Activated CD4-positive, alpha-beta T cell treated with anti-CD3 and anti-CD28 coated beads, Interleukin-2, amount 10 ng/mL, durations not matched to agents 24 days and 14 days (primary cell): ENCODE data around the gene KBTBD13. TPM values are rescaled to one million over a fixed set of nuclear protein-coding genes. Genes with fewer than 3 reads are reported as not detected.
A peak's percentile ranks its signal among the peaks of the same experiment; 100 is the strongest.

Experiments
- DNase-seq: peaks from one replicate; pipeline ENCODE4 v3.0.0; 2022
- H3K27ac Mint-ChIP-seq: one replicate; pipeline ENCODE4 v1.8.0; 2022; ENCODE audit warnings: mild to moderate bottlenecking, mixed read lengths
- H3K27me3 Mint-ChIP-seq: one replicate; pipeline ENCODE4 v1.8.0; 2022; ENCODE audit warnings: mixed read lengths
- H3K36me3 Mint-ChIP-seq: one replicate; pipeline ENCODE4 v1.8.0; 2022; ENCODE audit warnings: low read depth, mild to moderate bottlenecking, mixed read lengths
- H3K4me1 Mint-ChIP-seq: one replicate; pipeline ENCODE4 v1.8.0; 2021; ENCODE audit warnings: mixed read lengths
- H3K4me3 Mint-ChIP-seq: one replicate; pipeline ENCODE4 v1.8.0; 2022; ENCODE audit warnings: mild to moderate bottlenecking, moderate library complexity, mixed read lengths
- H3K9me3 Mint-ChIP-seq: one replicate; pipeline ENCODE4 v1.8.0; 2021; ENCODE audit warnings: mixed read lengths
- intact Hi-C: fragments of 100-400 bp; cut with micrococcal nuclease; formaldehyde crosslinking; loops from one replicate; pipeline ENCODE4 v1.15.1; 2023
- total RNA-seq: library from RNA; stranded (reverse); gene quantifications from 2 replicates; pipeline ENCODE4 v1.2.3, GENCODE V29; 2022

The KBTBD13 gene
- total RNA-seq, 1 donor from 2014 or later, result not detected

DNA sequence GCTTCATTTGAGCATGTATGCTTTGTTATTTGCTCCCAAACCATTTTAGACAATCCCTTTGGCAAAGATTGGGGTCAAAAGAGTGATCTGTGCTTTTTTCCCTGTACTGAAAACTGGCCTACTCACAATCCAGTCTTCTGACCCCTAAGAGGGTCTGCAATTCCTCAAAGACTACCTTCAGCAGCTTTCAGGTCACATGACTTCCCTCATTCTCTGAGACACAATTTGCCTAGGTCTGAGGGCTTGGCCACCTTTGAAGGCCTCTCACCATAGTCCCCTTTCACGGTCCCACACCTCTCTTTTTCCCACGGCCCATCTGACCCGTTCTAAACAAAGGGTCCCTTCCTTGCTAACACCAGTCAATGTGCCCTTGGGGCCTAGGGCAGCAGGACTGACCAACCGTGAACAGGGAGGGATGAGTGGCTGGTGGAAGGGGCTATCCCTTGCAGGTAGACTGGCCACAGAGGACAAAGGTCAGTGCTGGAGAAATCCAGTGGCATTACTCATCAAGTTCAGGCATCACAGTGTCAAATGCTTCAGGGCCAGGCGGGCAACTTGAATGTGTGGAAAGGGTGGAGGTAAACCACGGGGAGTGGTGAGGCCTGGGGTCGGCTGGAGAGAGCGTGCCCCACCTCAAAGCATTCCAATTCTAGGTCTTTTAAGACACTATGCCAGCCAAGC, 19.5 kb upstream of the KBTBD13 start:
- no peak for DNase-seq
- Mint-ChIP-seq H3K27ac (no peak overlapping the region), H3K4me3 (no peak overlapping the region), H3K27me3 (no peaks in the 10 kb centered on the region), H3K36me3 (no peaks in the 10 kb centered on the region), H3K9me3 (no peaks in the 10 kb centered on the region), H3K4me1 (peaks cover 3% of the 10 kb centered on the region)
- intact Hi-C loops, result no loop called here

DNA sequence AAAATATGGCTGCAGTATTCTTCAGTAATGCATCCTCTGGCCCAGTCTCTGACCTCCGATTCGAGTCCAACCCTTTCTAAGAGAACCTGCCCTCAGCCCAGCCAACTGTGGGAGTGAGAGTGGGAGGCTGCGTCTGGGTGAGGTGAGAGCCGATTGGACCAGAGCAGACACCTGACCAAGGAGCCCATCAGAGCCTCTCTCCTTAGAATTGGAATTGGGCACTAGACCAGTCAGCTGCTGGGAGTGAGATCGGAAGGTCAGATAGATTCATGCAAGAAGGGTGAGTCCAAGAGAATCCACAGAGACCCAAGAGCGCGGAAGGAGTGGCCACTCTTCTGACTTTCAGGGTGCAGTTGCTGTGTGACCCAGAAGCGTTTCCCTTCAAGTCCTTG, 19.0 kb upstream of the KBTBD13 start:
- no peaks in the 10 kb centered on the region for H3K36me3 Mint-ChIP-seq
- H3K9me3 Mint-ChIP-seq, result no peaks in the 10 kb centered on the region
- intact Hi-C loops, result no loop called here
- H3K27ac Mint-ChIP-seq, result no peak overlapping the region
- no peak for DNase-seq
- H3K4me1 Mint-ChIP-seq, result peaks cover 3% of the 10 kb centered on the region
- no peaks in the 10 kb centered on the region for H3K27me3 Mint-ChIP-seq
- no peak overlapping the region for H3K4me3 Mint-ChIP-seq

DNA sequence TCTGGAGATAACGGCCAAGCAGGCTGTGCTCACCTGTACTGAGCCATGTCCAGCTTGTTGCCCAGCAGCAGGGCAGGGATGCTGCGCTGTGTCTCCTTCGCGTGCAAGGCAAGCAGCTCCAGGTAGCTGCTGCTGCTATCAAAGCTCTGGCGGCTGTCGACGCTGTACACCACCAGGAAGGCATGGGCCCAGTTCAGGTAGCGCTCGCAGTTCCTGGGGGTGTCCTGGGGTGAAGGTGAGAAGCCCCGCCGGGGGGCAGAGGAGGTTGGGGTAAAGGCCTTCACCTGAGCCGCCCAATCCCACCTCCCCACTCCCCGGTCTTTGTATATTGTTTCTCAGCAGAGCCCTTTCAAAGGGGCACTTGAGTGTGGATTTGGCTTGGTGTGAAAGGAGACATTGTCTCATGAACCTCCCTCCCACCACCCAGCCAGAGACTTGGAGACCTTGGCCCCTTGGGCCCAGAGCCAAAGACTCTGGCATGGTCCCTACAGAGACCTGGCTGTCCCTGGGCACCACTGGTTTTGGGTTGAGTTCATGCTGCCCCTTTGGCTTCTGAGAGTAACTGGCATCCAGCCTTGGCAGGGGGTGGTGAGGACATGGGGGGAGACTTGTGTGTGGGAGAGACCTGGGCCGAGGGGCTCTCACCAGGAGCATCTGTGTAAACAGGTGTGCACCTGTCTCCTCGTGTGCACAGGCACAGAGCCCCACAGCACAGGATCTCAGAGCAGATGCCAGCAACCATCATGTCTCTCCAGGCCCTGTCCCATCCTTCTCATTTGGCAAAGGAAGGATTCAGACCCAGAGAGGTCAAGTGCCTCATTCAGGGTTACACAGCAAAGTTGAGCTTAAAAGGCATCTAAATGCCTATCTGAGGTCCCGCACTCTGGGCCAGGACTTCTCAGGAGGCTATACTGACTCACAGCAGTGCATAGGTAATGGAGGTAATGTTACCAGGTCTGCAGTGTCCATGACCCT, 17.9 kb upstream of the KBTBD13 start:
- Mint-ChIP-seq H3K9me3 (no peaks in the 10 kb centered on the region), H3K4me3 (no peak overlapping the region), H3K4me1 (peaks cover 3% of the 10 kb centered on the region), H3K27ac (no peak overlapping the region), H3K36me3 (no peaks in the 10 kb centered on the region), H3K27me3 (peaks cover 2% of the 10 kb centered on the region)
- intact Hi-C loops, result no loop called here
- DNase-seq, result no peak

DNA sequence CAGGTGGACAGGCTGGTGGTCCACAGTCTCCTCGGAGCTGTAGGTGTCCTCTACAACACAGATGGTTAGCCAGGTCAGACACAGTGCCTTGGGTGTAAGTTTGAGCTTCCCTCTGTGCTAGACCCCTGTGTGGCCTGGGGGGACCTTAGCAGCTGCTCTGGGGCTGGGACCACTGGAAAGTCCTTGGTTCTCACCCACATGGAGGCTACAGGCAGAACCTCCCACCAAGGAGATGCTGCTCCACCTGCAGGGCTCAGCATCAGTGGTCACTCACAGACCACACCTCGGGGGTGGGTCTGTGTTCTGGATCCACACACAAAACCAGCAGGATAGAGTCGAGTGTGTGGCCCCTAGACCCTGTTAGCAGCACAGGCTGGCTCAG, 17.2 kb upstream of the KBTBD13 start:
- H3K4me3 Mint-ChIP-seq, result no peak overlapping the region
- H3K27ac Mint-ChIP-seq, result no peak overlapping the region
- H3K36me3 Mint-ChIP-seq, result no peaks in the 10 kb centered on the region
- peaks cover 8% of the 10 kb centered on the region for H3K27me3 Mint-ChIP-seq
- peaks cover 3% of the 10 kb centered on the region for H3K4me1 Mint-ChIP-seq
- H3K9me3 Mint-ChIP-seq, result no peaks in the 10 kb centered on the region
- intact Hi-C loops, result no loop called here
- no peak for DNase-seq

DNA sequence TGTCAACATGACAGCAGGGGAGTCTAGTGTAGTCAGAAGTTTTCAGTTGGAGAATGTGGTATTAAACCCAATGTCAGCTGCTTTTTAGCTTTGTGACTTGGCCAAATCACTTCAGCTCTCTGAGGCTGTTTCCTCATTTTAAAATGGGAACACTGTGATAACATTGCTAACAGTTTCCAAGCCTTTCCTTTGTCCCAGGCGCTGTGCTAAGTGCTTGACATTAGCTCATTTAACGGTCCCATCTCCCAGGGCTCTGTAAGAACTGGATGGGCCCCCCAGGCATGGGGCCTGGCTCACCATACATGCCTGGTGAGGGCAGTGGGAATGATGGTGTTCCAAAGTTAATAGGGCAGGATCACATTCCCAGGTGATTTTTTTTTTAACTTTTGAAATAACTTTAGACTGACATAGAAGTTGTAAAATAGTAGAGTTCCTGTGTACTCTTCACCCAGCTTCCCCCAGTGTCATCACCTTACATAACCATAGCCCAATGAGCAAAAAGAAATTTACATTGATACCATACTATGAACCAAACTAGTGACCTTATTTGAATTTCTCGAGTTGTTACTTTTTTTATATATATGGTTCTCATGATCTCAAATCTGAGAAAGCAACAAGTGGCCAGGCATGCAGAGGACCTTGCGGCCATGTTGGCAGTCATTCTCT, 16.5 kb upstream of the KBTBD13 start:
- peaks cover 11% of the 10 kb centered on the region for H3K27me3 Mint-ChIP-seq
- DNase-seq, result no peak
- peaks cover 3% of the 10 kb centered on the region for H3K4me1 Mint-ChIP-seq
- intact Hi-C loops, result no loop called here
- H3K36me3 Mint-ChIP-seq, result no peaks in the 10 kb centered on the region
- H3K9me3 Mint-ChIP-seq, result no peaks in the 10 kb centered on the region
- no peak overlapping the region for H3K4me3 Mint-ChIP-seq
- H3K27ac Mint-ChIP-seq, result no peak overlapping the region

DNA sequence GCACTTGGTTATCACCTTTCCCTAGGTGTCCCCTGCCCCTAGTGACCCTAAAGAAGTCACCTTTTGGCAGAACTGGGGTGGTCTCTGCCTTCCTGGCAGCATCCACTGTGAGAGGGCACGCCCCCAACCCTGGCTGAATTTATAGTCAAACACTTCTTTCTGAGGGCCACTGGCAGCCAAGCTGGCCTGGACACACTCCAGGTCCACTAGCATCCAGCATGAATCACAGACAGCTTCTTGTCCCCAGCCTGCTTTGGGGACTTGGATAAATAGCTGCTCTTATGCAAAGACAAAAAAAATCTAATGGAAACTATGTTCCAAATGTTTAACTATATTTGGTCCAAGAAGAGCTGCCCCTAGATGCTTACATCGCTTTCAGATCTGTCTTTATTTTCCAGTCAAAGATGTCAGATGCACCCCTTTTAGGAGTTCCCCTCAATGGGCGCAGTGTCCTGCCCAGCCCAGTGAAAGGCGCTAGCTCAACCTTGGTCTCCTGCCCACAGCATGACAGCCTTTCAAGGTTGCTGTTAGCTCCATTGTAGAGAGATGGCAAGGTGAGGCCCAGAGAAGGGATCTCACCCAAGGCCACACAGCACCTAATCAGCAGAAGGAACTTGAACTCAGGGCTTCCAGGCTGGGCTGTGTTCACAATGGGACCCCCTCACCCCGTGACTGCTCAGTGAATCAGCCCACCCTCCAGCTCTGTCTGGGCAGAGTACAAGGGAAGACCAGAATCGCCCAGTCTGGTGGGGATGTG, 15.7 kb upstream of the KBTBD13 start:
- Mint-ChIP-seq H3K9me3 (no peaks in the 10 kb centered on the region), H3K27ac (no peak overlapping the region), H3K4me1 (no peaks in the 10 kb centered on the region), H3K36me3 (no peaks in the 10 kb centered on the region), H3K27me3 (peaks cover 18% of the 10 kb centered on the region), H3K4me3 (no peak overlapping the region)
- no peak for DNase-seq
- intact Hi-C loops, result no loop called here

DNA sequence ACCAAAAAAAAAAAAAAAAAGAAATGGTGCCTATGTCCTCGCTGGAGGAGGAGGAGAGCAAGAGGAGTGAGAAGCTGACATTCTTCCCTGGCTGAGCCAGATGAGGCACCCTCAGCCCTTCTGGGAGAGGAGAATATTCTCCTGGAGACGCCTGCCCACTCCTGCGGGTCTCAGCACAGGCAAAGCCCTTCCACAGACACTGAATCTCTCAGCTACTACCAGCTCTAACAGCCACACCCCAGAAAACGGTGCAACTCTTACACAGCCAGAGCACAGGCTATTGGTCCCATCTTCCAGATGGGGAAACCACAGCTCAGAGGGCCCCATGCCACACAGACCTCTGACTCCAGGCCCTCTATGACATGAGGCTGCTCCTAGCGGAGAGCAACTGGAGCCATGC, 14.5 kb upstream of the KBTBD13 start:
- Mint-ChIP-seq H3K27me3 (peaks cover 30% of the 10 kb centered on the region), H3K36me3 (no peaks in the 10 kb centered on the region), H3K4me1 (no peaks in the 10 kb centered on the region), H3K4me3 (no peak overlapping the region), H3K9me3 (no peaks in the 10 kb centered on the region), H3K27ac (no peak overlapping the region)
- intact Hi-C loops, result no loop called here
- no peak for DNase-seq

DNA sequence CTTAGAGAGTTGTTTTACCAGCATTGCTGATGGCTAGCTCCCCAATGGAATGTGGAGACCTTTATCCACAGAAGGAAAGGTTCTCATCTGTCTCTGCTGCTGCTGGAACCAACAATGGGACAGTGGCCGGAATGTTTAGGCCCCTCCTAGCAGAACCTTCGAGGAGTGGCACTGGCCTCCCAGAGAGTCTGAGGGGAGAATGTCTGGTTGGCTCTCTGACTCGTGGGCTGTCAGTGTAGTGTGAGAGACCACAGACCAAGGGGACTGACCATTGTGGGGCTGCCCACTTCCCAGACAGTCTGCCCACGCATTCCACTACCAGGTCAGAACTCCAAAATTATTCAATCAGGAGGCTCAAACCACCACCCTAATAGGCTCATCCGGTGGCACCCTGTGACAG, 13.8 kb upstream of the KBTBD13 start:
- Mint-ChIP-seq H3K27ac (no peak overlapping the region), H3K4me1 (no peaks in the 10 kb centered on the region)

DNA sequence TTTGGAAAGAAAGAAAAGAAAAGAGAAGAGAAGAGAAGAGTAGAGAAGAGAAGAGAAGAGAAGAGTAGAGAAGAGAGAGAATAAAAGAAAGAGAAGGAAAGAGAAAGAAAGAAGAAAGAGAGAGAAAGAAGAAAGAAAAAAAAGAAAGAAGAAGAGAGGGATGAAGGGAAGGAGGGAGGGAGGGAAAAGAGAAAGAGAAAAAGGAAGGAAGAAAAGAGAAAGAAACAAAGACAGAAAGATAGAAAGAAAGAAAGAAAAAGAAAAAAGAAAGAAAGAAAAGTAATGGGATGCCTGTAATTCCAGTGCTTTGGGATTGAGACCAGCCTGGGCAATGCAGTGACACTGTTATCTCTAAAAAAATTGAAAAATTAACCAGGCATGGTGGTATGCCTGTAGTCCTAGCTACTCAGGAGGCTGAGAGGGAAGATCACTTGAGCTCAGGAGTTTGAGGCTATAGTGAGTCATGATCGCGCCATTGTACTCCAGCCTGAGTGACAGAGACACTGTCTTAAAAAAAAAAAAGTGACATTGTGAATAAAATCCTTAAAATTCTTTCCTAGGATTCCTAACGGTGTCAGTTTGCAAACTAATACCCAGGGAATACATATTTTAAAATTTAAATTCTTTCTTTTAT, 10.4 kb upstream of the KBTBD13 start:
- Mint-ChIP-seq H3K4me3 (no peak overlapping the region), H3K36me3 (no peaks in the 10 kb centered on the region), H3K27me3 (peaks cover 55% of the 10 kb centered on the region), H3K9me3 (no peaks in the 10 kb centered on the region), H3K27ac (no peak overlapping the region), H3K4me1 (peaks cover 3% of the 10 kb centered on the region)
- intact Hi-C loops, result no loop called here
- DNase-seq, result no peak

More for the DNA sequence above, 13.8 kb upstream of the KBTBD13 start:
- DNase-seq, result no peak
- Mint-ChIP-seq H3K4me3 (no peak overlapping the region), H3K9me3 (no peaks in the 10 kb centered on the region), H3K36me3 (no peaks in the 10 kb centered on the region), H3K27me3 (peaks cover 33% of the 10 kb centered on the region)
- intact Hi-C loops, result no loop called here

DNA sequence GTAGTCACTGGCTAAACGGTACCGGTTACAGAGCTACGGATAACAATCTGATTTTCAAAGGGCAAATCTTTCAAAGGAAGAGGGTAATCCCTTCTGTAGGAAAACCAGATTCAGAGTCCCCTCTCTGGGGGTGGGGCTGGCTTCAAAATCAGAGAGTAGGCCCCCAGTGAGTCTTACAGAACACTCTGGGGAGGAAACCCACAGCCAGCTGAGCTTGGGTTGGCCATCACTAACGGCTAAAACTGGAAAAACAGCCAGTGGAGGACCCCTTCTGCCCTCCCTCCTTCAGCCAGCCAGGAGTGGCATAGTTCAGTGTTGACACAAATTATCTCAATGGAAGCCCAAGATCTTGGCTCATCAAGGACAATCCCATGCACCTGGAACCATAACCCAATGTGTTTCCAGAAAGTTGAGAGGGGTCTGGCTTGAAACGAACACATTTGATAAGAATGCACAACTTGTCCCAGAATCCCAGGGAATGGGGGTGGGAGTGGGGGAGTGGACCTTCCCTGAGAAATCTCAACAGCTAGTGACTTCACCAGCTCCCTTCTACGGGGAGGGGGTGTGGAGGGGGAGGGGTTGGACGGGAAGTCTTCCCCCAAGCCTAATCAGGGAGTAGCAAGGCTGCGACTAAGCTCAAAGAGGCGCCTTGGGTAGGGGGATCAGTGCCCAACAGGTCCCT, 9.8 kb upstream of the KBTBD13 start:
- H3K9me3 Mint-ChIP-seq, result no peaks in the 10 kb centered on the region
- no peak overlapping the region for H3K27ac Mint-ChIP-seq
- no peaks in the 10 kb centered on the region for H3K36me3 Mint-ChIP-seq
- intact Hi-C loops, result no loop called here
- H3K4me3 Mint-ChIP-seq, result no peak overlapping the region
- peaks cover 55% of the 10 kb centered on the region for H3K27me3 Mint-ChIP-seq
- no peak for DNase-seq
- peaks cover 3% of the 10 kb centered on the region for H3K4me1 Mint-ChIP-seq

DNA sequence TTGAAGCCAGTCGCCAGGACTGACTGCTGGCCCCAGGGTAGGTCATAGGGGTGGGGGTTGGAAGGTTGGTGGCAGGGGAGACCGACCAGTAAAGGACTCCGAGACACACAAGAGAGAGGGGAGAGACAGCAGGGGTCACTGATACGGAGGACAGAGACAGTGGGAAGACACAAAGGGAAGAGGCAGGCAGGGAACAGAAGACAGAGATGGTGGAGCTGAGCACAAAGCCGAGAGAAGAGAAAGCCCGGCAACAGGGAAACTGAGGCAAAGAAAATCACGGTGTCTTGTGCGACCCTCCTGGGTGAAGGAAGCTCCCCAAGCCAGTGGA, 9.3 kb upstream of the KBTBD13 start:
- intact Hi-C loops, result no loop called here
- Mint-ChIP-seq H3K4me1 (peaks cover 3% of the 10 kb centered on the region), H3K27ac (no peak overlapping the region), H3K27me3 (peaks cover 55% of the 10 kb centered on the region), H3K4me3 (no peak overlapping the region), H3K36me3 (no peaks in the 10 kb centered on the region), H3K9me3 (no peaks in the 10 kb centered on the region)
- no peak for DNase-seq

DNA sequence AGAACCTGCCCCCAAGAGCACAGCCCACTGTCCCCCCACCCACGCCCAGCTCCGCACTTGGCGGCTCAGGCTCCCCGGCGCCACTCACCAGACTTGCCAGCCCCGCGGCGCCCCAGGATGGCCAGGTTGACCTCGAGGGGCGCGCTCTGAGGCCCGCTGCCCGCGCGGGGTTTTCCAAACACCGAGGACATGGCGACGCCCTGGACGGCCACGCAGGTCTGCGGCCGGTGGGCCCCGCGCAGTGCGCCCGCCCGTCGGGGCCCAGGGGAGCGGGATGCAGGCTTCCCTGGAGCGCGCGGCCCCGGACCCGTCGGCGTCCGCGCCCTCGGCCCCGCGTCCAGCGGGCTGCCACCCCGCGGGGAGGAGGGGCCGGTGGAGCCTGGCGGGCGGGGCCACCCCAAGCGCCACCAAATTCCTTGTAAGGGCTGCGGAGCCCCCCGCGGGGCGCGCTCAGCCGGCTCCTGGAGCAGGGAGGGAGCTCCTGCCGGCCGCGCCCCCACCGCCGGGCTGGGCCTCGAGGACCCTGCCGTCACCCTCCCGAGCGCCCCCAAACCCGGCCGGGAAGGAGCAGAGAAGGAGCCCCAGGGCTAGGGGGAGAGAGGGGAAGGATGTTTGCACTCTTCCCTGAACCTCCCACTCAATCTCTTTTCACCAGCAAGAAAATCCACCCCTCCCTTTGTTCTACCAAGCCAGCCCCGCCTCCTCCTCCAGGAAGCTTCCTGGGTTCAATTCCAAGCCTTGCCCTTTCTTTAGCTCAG, 8.7 kb upstream of the KBTBD13 start, which contains the start of gene RASL12:
Gene RASL12, minus strand, starts transcription at position 347 of the 758 bp plus-strand sequence. Its CDS starts 156 bp downstream, at position 191.
- peaks cover 3% of the 10 kb centered on the region for H3K4me1 Mint-ChIP-seq
- peak within 1 kb of the TSS; percentile 31 for H3K4me3 Mint-ChIP-seq
- intact Hi-C loops, result no loop called here
- H3K36me3 Mint-ChIP-seq, result no peaks in the 10 kb centered on the region
- no peak within 1 kb of the TSS for H3K27ac Mint-ChIP-seq
- H3K9me3 Mint-ChIP-seq, result no peaks in the 10 kb centered on the region
- DNase-seq, result no peak
- peaks cover 55% of the 10 kb centered on the region for H3K27me3 Mint-ChIP-seq
